ENCODE data around the gene PCCA. TPM values are rescaled to one million over a fixed set of nuclear protein-coding genes. Genes with fewer than 3 reads are reported as not detected.

PCCA gene
- total and polyA plus RNA-seq, 2 of the 13 experiments (the other 11 are each of a cell fraction or from before 2014, with no cell fraction given), result 15.0 to 32.2 TPM

- TF ChIP-seq TP53 (CRISPR knock-in tag; conservative IDR thresholded peaks at IDR 0.05) (peak; percentile 17; the same call in 1 of the 2 replicates), FOSL1 (CRISPR knock-in tag; IDR thresholded peaks at IDR 0.05; ENCODE audit: borderline replicate concordance) (no peak), CBFB (CRISPR knock-in tag; IDR thresholded peaks at IDR 0.05) (0 out of 2 replicates have a peak, but pooled peaks have one; percentile 43), THAP8 (CRISPR knock-in tag; IDR thresholded peaks at IDR 0.05; ENCODE audit: borderline replicate concordance) (0 out of 2 replicates have a peak, but pooled peaks have one; percentile 57), SKI (IDR thresholded peaks at IDR 0.05; ENCODE audit: partially characterized antibody) (peak; percentile 65), MIER3 (CRISPR knock-in tag; IDR thresholded peaks at IDR 0.05; ENCODE audit: borderline replicate concordance) (peak; percentile 47; the same call in 1 of the 2 replicates), ETV6 (CRISPR knock-in tag; conservative IDR thresholded peaks at IDR 0.05) (0 out of 2 replicates have a peak, but pooled peaks have one; percentile 60), SNAPC4 (CRISPR knock-in tag; IDR thresholded peaks at IDR 0.05) (0 out of 2 replicates have a peak, but pooled peaks have one; percentile 50), ZNF607 (CRISPR knock-in tag; IDR thresholded peaks at IDR 0.05; ENCODE audit: borderline replicate concordance) (peak; percentile 88), KLF15 (CRISPR knock-in tag; IDR thresholded peaks at IDR 0.05; ENCODE audit: borderline replicate concordance) (peak; percentile 85; the same call in 1 of the 2 replicates), KLF11 (CRISPR knock-in tag; IDR thresholded peaks at IDR 0.05) (no peak; the same call in 1 of the 2 replicates), PITX1 (CRISPR knock-in tag; IDR thresholded peaks at IDR 0.05) (peak; percentile 34; the same call in 1 of the 2 replicates), JARID2 (CRISPR knock-in tag; IDR thresholded peaks at IDR 0.05; ENCODE audit: insufficient replicate concordance) (no peak), TFAP4 (IDR thresholded peaks at IDR 0.05; ENCODE audit: borderline replicate concordance, low read depth) (peak; percentile 58; the same call in 1 of the 2 replicates), ZNF598 (CRISPR knock-in tag; IDR thresholded peaks at IDR 0.05; ENCODE audit: borderline replicate concordance) (peak; percentile 67; the same call in 1 of the 2 replicates), THYN1 (CRISPR knock-in tag; IDR thresholded peaks at IDR 0.05; ENCODE audit: borderline replicate concordance, low read depth) (no peak), GTF3A (CRISPR knock-in tag; conservative IDR thresholded peaks at IDR 0.05) (peak; percentile 89), FOXC1 (CRISPR knock-in tag; IDR thresholded peaks at IDR 0.05; ENCODE audit: borderline replicate concordance) (peak; percentile 82), ZBTB38 (CRISPR knock-in tag; IDR thresholded peaks at IDR 0.05) (peak; percentile 61; the same call in 1 of the 2 replicates), ZBTB2 (CRISPR knock-in tag; IDR thresholded peaks at IDR 0.05; ENCODE audit: low read depth) (peak; percentile 86)
Observed at GRCh38 chr13:100088644-100089464, at the start of gene PCCA (continued).
